IMR-90 (cell line): ENCODE measurements around the gene DYDC1. TPM values are rescaled to one million over a fixed set of nuclear protein-coding genes. Genes with fewer than 3 reads are reported as not detected.

Experiments used
- ATAC-seq: fragments of 200-7000 bp; cut with Tn5 transposase; 2 replicates; pipeline ENCODE4 v1.9.1; 2020; ENCODE audit warnings: low read depth, mild to moderate bottlenecking, moderate library complexity
- BruUV-seq: library from RNA; stranded (reverse); fragments of 400-500 nt; replicated peaks from 2 replicates; lab custom pipeline; 2021; lab: Mats Ljungman, UMichigan
- CTCF ChIA-PET: fragments of 300-600 bp; formaldehyde crosslinking; extraction: SDS; loops from one replicate; lab custom pipeline; 2021; ENCODE audit warnings: antibody characterized with exemption; lab: Yijun Ruan, JAX
- POLR2A ChIA-PET: fragments of 300-600 bp; sonication (Branson Sonifier 250); formaldehyde crosslinking; loops from one replicate; lab custom pipeline; 2022; ENCODE audit warnings: antibody characterized with exemption; ENCODE audit not compliant: unreplicated experiment; lab: Charles Lee
- DNase-seq: peaks from one replicate; pipeline ENCODE4 v3.0.0; 2013
- H2AFZ ChIP-seq: replicated peaks from 2 replicates; pipeline ENCODE3; 2013; ENCODE audit warnings: low read length, mild to moderate bottlenecking; ENCODE audit not compliant: poor library complexity
- H2AK5ac ChIP-seq: 2 replicates; pipeline ENCODE4 v1.6.1; 2013; ENCODE audit warnings: low read depth, low read length, inconsistent platforms
- H2AK9ac ChIP-seq: replicated peaks from 2 replicates; pipeline ENCODE3; 2013; ENCODE audit warnings: mild to moderate bottlenecking, low read depth, low read length, moderate library complexity; ENCODE audit not compliant: poor library complexity
- H2BK120ac ChIP-seq: 2 replicates; pipeline ENCODE4 v1.6.1; 2013; ENCODE audit warnings: low read depth, low read length, inconsistent platforms
- H2BK15ac ChIP-seq: 3 replicates; pipeline ENCODE4 v1.6.1; 2013; ENCODE audit warnings: low read depth, low read length, inconsistent platforms
- H2BK20ac ChIP-seq: 2 replicates; pipeline ENCODE4 v1.6.1; 2013; ENCODE audit warnings: low read depth, mild to moderate bottlenecking, inconsistent platforms, low read length, moderate library complexity
- H2BK5ac ChIP-seq: 2 replicates; pipeline ENCODE4 v1.6.1; 2013; ENCODE audit warnings: mild to moderate bottlenecking, low read depth, low read length, inconsistent platforms; ENCODE audit not compliant: poor library complexity, severe bottlenecking
- H3K14ac ChIP-seq: replicated peaks from 2 replicates; pipeline ENCODE4 v1.6.1; 2013; ENCODE audit warnings: low read depth, low read length, inconsistent platforms
- H3K18ac ChIP-seq: 2 replicates; pipeline ENCODE4 v1.6.1; 2013; ENCODE audit warnings: low read depth, low read length, control low read depth
- H3K23ac ChIP-seq: 2 replicates; pipeline ENCODE4 v1.6.1; 2013; ENCODE audit warnings: low read depth, low read length, inconsistent platforms
- H3K27ac ChIP-seq: 2 replicates; pipeline ENCODE4 v1.5.1; 2013; ENCODE audit warnings: mild to moderate bottlenecking, control low read depth, low read length; ENCODE audit not compliant: insufficient read depth
- H3K27me3 ChIP-seq: 2 replicates; pipeline ENCODE4 v1.6.1; 2013; ENCODE audit warnings: low read length; ENCODE audit not compliant: control insufficient read depth, insufficient read depth
- H3K36me3 ChIP-seq: 2 replicates; pipeline ENCODE4 v1.6.1; 2013; ENCODE audit warnings: low read length, mixed read lengths; ENCODE audit not compliant: control insufficient read depth, insufficient read depth
- H3K4ac ChIP-seq: 2 replicates; pipeline ENCODE4 v1.6.1; 2013; ENCODE audit warnings: low read depth, low read length, inconsistent platforms
- H3K4me1 ChIP-seq: 2 replicates; pipeline ENCODE4 v1.6.1; 2013; ENCODE audit warnings: low read length, mixed read lengths; ENCODE audit not compliant: control insufficient read depth, insufficient read depth
- H3K4me2 ChIP-seq: 2 replicates; pipeline ENCODE4 v1.6.1; 2013; ENCODE audit warnings: low read depth, mild to moderate bottlenecking, control low read depth, low read length, moderate library complexity
- H3K4me3 ChIP-seq: 2 replicates; pipeline ENCODE4 v1.5.1; 2013; ENCODE audit warnings: low read depth, mild to moderate bottlenecking, control low read depth, low read length, moderate library complexity; ENCODE audit not compliant: insufficient read depth
- H3K56ac ChIP-seq: 2 replicates; pipeline ENCODE4 v1.6.1; 2013; ENCODE audit warnings: low read length, inconsistent platforms; ENCODE audit not compliant: insufficient read depth; ENCODE audit errors: extremely low read depth
- H3K79me1 ChIP-seq, 2 experiments: 2 replicates each; pipeline ENCODE4 v1.6.1; 2013; ENCODE audit warnings: low read length in 2 of 2, inconsistent platforms in 1 of 2, low read depth in 1 of 2
- H3K9ac ChIP-seq: 2 replicates; pipeline ENCODE4 v1.6.1; 2013; ENCODE audit warnings: low read depth, low read length, control low read depth
- H3K9me1 ChIP-seq: 2 replicates; pipeline ENCODE4 v1.6.1; 2013; ENCODE audit warnings: low read length, inconsistent platforms; ENCODE audit not compliant: insufficient read depth
- H3K9me3 ChIP-seq: 2 replicates; pipeline ENCODE4 v1.6.1; 2013; ENCODE audit warnings: low read length; ENCODE audit not compliant: control insufficient read depth, insufficient read depth
- H4K20me1 ChIP-seq: 2 replicates; pipeline ENCODE4 v1.6.1; 2013; ENCODE audit warnings: low read length, inconsistent platforms; ENCODE audit not compliant: insufficient read depth
- H4K5ac ChIP-seq: 2 replicates; pipeline ENCODE4 v1.6.1; 2013; ENCODE audit warnings: mild to moderate bottlenecking, low read depth, low read length, control low read depth
- H4K8ac ChIP-seq, 2 experiments: 2 replicates each; pipeline ENCODE4 v1.6.1; 2013; ENCODE audit warnings: low read depth in 2 of 2, low read length in 2 of 2, control low read depth in 1 of 2, inconsistent platforms in 1 of 2
- H4K91ac ChIP-seq: 2 replicates; pipeline ENCODE4 v1.6.1; 2013; ENCODE audit warnings: low read depth, low read length, inconsistent platforms; ENCODE audit not compliant: insufficient read depth
- CHD1 ChIP-seq: IDR thresholded peaks from 2 replicates; pipeline ENCODE4 v1.6.1; 2012; ENCODE audit warnings: low read depth, low read length, improper control_type of control experiment
- WGBS, 2 experiments: methylation state at CpG; one replicate each; pipeline versions ENCODE4 v1.1.5 to v1.1.7; 2013; ENCODE audit warnings: missing lambda C conversion rate in 2 of 2; ENCODE audit not compliant: insufficient read length in 1 of 2; ENCODE audit errors: extremely low coverage in 2 of 2; 5-methylcytosine and 5-hydroxymethylcytosine counted together
- dilution Hi-C: fragments of 300-500 bp; cut with HindIII; formaldehyde crosslinking; loops from one replicate; pipeline ENCODE4 v1.14.3; 2018; ENCODE audit warnings: low sequenced_read_pairs; ENCODE audit not compliant: unreplicated experiment
- in situ Hi-C: fragments of 300-500 bp; cut with MboI; formaldehyde crosslinking; loops from 3 replicates; pipeline ENCODE4 v1.14.3; 2019; ENCODE audit warnings: low sequenced_read_pairs, inconsistent platforms, mixed read lengths
- intact Hi-C: fragments of 100-400 bp; cut with micrococcal nuclease; formaldehyde crosslinking; loops from 2 replicates; pipeline ENCODE4 v1.10.0; 2022
- polyA plus RNA-seq, 3 experiments: library from polyadenylated mRNA; depleted of rRNA; stranded (reverse); fragments of >200 nt; gene quantifications; 2 replicates each; pipeline ENCODE4 v1.2.3, GENCODE V29; 2012; ENCODE audit warnings: low replicate concordance in 1 of 3
- total RNA-seq: library from RNA; depleted of rRNA; stranded (reverse); fragments of >200 nt; gene quantifications from 2 replicates; pipeline ENCODE4 v1.2.3, GENCODE V29; 2012

The DYDC1 gene
- total and polyA plus RNA-seq, 2 of the 4 experiments (the other 2 are of a cell fraction), result not detected

DNA sequence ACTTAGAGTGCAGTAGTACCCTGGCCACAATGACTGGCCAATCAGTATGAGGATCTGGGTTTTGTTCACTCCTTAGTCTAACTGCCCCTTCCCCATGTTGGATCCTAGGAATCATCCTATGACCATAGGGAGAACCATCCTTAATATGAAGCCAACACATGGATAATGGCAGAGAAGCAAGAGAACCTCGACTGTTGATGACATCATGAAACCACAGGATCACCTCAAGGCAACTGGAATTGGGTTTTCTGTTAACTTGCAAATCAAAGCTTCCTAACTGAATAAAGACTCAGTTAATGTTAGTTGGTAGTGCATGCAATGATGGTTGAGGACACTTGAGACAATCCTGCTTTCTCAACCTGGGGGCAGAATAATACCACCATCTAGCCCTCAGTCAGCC is 48.5 kb upstream of the DYDC1 start:
- Histone ChIP-seq H3K14ac (no peak overlapping the region), H4K5ac (no peak overlapping the region), H2AK9ac (no peak overlapping the region), H2AK5ac (no peak overlapping the region), H4K20me1 (no peaks in the 10 kb centered on the region), H3K36me3 (no peaks in the 10 kb centered on the region), H3K4me1 (no peaks in the 10 kb centered on the region), H3K9ac (no peak overlapping the region), H3K4ac (no peak overlapping the region), H2BK5ac (no peak overlapping the region), H2BK15ac (no peak overlapping the region), H3K4me3 (no peak overlapping the region), H3K27me3 (peaks cover 18% of the 10 kb centered on the region), H3K18ac (no peak overlapping the region), H3K27ac (no peak overlapping the region), H3K79me1 (no peaks in the 10 kb centered on the region), H3K9me3 (no peaks in the 10 kb centered on the region), H4K8ac (no peak overlapping the region), H2BK120ac (no peak overlapping the region), H2AFZ (no peak overlapping the region), H3K23ac (no peak overlapping the region), H3K4me2 (no peak overlapping the region), H3K56ac (no peak overlapping the region), H3K9me1 (no peaks in the 10 kb centered on the region), H2BK20ac (no peak overlapping the region), H4K91ac (no peak overlapping the region)
- dilution Hi-C loops (no loop called here), in situ Hi-C loops (no loop called here), intact Hi-C loops (no loop called here)
- ATAC-seq (no peak), DNase-seq (no peak)
- BruUV-seq, result no TSS peak
- TF ChIP-seq CHD1, result no peak
- ChIA-PET CTCF (interaction anchor here (1.4 kb wide), 1 partner anchor 27 kb away, joined by 6 read pairs; no protein-coding TSS in a partner anchor), POLR2A (no interaction called here)
- no CpG with 5 or more reads among the region's 1 CpG for WGBS, 2 experiments
